HepG2 (cell line): Measurements from ENCODE around the gene CHMP4B. TPM values are rescaled to one million over a fixed set of nuclear protein-coding genes. Genes with fewer than 3 reads are reported as not detected.
A peak's percentile ranks its signal among the peaks of the same experiment; 100 is the strongest.

Experiments used
- CBX1 ChIP-seq: IDR thresholded peaks from one replicate; pipeline ENCODE4 v1.6.1; 2016; ENCODE audit warnings: antibody characterized with exemption, low read depth
- HOXD1 ChIP-seq: sonication (generic); formaldehyde crosslinking; IDR thresholded peaks from 2 replicates; pipeline ENCODE4 v1.5.0; 2020; ENCODE audit warnings: missing genetic modification reagents
- IKZF4 ChIP-seq: sonication (generic); formaldehyde crosslinking; IDR thresholded peaks from 2 replicates; pipeline ENCODE4 v1.5.1; 2020; ENCODE audit warnings: borderline replicate concordance, mild to moderate bottlenecking, low read depth, missing genetic modification reagents; ENCODE audit errors: not compliant biosample characterization
- KDM5A ChIP-seq: fragments of 200-600 bp; sonication (generic); IDR thresholded peaks from 2 replicates; pipeline ENCODE4 v1.7.0; 2018; ENCODE audit warnings: antibody characterized with exemption, mild to moderate bottlenecking, low read length, borderline replicate concordance
- SCMH1 ChIP-seq: sonication (generic); formaldehyde crosslinking; IDR thresholded peaks from 2 replicates; pipeline ENCODE4 v1.9.0; 2021; ENCODE audit warnings: missing genetic modification reagents, mild to moderate bottlenecking, borderline replicate concordance
- SMARCC2 ChIP-seq: fragments of 450-650 bp; IDR thresholded peaks from 2 replicates; pipeline ENCODE4 v1.6.1; 2017; ENCODE audit warnings: antibody characterized with exemption, mild to moderate bottlenecking
- TAF1 ChIP-seq: sonication (generic); formaldehyde crosslinking; IDR thresholded peaks from 2 replicates; pipeline ENCODE4 v1.4.0; 2020; ENCODE audit warnings: missing genetic modification reagents
- ZNF558 ChIP-seq: sonication (generic); formaldehyde crosslinking; IDR thresholded peaks from 2 replicates; pipeline ENCODE4 v1.9.0; 2022; ENCODE audit warnings: mild to moderate bottlenecking, missing genetic modification reagents, borderline replicate concordance
- ZNF614 ChIP-seq: IDR thresholded peaks from 2 replicates; pipeline ENCODE4 v1.6.1; 2018; ENCODE audit warnings: missing biosample characterization, missing genetic modification reagents, inconsistent platforms, borderline replicate concordance
- ZNF674 ChIP-seq: sonication (generic); formaldehyde crosslinking; IDR thresholded peaks from 2 replicates; pipeline ENCODE4 v1.5.0; 2020; ENCODE audit warnings: low read depth, mild to moderate bottlenecking, missing genetic modification reagents
- polyA plus RNA-seq, 8 experiments: library from polyadenylated mRNA; depleted of rRNA in 3 of 8; stranded (reverse) in 7 of 8; unstranded in 1 of 8; fragments of >200 nt; fragmentation: Illumina TruSeq in 4 of 8; extraction: Trizol in 4 of 8; gene quantifications; 2 replicates each; pipeline versions ENCODE4 v1.2.1 to v1.2.3, GENCODE V29; 2011 to 2016; ENCODE audit warnings: low read depth in 4 of 8, missing spikeins in 1 of 8, mixed read lengths in 1 of 8; ENCODE audit not compliant: insufficient read depth in 1 of 8
- total RNA-seq, 5 experiments: library from RNA; depleted of rRNA; stranded (reverse); fragments of >200 nt; fragmentation: Illumina TruSeq; extraction: Trizol; gene quantifications; 2 replicates each; pipeline ENCODE4 v1.2.3, GENCODE V29; 2016; ENCODE audit warnings: low read depth in 1 of 5
- TF ChIP-seq, protein P1 (sequence below): sonication (generic); formaldehyde crosslinking; IDR thresholded peaks from 2 replicates; pipeline ENCODE4 v1.4.0; 2020; ENCODE audit warnings: mild to moderate bottlenecking, missing genetic modification reagents, borderline replicate concordance
- TF ChIP-seq, protein P2 (sequence below): sonication (generic); formaldehyde crosslinking; IDR thresholded peaks from 2 replicates; pipeline ENCODE4 v1.4.0; 2020; ENCODE audit warnings: mild to moderate bottlenecking, missing genetic modification reagents, borderline replicate concordance

CHMP4B gene
- total and polyA plus RNA-seq, 2 of the 13 experiments (the other 11 are each of a cell fraction or from before 2014, with no cell fraction given): 40.1 to 45.6 TPM

DNA sequence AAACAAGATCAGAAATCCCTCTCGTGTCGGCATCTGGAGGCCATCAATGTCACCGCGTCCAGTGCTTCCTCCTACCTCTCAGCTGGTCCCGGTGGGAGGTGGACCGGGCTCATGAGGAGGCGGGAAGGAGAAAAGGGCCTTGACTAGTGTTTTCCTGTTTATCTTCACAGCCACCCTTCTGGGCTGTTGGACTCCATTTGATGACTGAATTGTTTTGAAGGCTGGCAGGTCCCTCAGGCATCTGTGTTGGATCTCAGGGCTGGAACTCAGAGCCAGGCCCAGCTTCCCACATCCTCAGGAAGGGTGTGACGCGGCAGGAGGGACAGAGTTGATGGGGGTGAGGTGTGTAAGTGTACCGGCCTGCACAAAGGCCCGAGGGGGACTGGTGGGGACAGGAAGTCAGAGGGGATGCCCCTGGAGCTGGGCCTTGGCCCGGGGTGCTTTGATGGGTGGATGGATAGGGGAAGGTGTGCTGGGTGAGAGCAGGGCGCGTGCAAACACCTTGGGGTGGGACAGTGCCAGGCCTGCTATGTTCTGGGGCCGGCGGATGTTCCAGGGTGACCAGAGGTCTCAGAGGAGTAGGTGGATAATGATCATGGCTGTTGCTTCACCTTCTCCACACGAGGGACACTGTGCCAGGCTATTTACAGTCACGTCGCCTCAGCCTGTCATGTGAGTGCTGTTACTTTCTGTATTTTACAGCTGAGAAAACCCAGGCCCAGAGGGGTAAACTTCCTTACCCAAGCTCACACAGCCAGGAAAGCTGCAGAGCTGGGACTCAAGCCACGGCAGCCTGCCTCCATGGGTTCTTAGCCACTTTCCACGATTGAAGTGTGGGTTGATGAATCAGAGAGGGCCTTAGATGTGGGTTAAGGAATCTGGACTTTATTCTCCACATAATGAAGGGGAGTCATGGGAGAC lies 17.9 kb upstream of the CHMP4B start (continued):
- TF ChIP-seq, protein P1, sequence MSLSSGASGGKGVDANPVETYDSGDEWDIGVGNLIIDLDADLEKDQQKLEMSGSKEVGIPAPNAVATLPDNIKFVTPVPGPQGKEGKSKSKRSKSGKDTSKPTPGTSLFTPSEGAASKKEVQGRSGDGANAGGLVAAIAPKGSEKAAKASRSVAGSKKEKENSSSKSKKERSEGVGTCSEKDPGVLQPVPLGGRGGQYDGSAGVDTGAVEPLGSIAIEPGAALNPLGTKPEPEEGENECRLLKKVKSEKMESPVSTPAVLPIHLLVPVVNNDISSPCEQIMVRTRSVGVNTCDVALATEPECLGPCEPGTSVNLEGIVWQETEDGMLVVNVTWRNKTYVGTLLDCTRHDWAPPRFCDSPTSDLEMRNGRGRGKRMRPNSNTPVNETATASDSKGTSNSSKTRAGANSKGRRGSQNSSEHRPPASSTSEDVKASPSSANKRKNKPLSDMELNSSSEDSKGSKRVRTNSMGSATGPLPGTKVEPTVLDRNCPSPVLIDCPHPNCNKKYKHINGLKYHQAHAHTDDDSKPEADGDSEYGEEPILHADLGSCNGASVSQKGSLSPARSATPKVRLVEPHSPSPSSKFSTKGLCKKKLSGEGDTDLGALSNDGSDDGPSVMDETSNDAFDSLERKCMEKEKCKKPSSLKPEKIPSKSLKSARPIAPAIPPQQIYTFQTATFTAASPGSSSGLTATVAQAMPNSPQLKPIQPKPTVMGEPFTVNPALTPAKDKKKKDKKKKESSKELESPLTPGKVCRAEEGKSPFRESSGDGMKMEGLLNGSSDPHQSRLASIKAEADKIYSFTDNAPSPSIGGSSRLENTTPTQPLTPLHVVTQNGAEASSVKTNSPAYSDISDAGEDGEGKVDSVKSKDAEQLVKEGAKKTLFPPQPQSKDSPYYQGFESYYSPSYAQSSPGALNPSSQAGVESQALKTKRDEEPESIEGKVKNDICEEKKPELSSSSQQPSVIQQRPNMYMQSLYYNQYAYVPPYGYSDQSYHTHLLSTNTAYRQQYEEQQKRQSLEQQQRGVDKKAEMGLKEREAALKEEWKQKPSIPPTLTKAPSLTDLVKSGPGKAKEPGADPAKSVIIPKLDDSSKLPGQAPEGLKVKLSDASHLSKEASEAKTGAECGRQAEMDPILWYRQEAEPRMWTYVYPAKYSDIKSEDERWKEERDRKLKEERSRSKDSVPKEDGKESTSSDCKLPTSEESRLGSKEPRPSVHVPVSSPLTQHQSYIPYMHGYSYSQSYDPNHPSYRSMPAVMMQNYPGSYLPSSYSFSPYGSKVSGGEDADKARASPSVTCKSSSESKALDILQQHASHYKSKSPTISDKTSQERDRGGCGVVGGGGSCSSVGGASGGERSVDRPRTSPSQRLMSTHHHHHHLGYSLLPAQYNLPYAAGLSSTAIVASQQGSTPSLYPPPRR (CRISPR knock-in tag): peak; percentile 57; the same call in 1 of the 2 replicates
- TF ChIP-seq ZNF558 (CRISPR knock-in tag) (no peak), ZNF614 (CRISPR knock-in tag) (peak; percentile 40; the same call in 1 of the 2 replicates), ZNF674 (CRISPR knock-in tag) (no peak), HOXD1 (CRISPR knock-in tag) (no peak), SMARCC2 (no peak), SCMH1 (CRISPR knock-in tag) (no peak), CBX1 (no peak), IKZF4 (CRISPR knock-in tag) (no peak), TAF1 (no peak), KDM5A (no peak)
- TF ChIP-seq, protein P2, sequence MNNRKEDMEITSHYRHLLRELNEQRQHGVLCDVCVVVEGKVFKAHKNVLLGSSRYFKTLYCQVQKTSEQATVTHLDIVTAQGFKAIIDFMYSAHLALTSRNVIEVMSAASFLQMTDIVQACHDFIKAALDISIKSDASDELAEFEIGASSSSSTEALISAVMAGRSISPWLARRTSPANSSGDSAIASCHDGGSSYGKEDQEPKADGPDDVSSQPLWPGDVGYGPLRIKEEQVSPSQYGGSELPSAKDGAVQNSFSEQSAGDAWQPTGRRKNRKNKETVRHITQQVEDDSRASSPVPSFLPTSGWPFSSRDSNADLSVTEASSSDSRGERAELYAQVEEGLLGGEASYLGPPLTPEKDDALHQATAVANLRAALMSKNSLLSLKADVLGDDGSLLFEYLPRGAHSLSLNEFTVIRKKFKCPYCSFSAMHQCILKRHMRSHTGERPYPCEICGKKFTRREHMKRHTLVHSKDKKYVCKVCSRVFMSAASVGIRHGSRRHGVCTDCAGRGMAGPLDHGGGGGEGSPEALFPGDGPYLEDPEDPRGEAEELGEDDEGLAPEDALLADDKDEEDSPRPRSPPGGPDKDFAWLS (CRISPR knock-in tag): no peak
